Testis (tissue), 2 donors: ENCODE data around the gene MBP.

ENCODE experiments used
- POLR2A ChIP-seq: fragments of 450-650 bp; IDR thresholded peaks from one replicate; pipeline ENCODE4 v1.6.1; 2017; ENCODE audit warnings: antibody characterized with exemption, mild to moderate bottlenecking, moderate library complexity
- TF ChIP-seq, protein P1 (sequence below), 3 experiments: fragments of 450-650 bp in 2 of 3; fragments of 200-600 bp in 1 of 3; sonication (generic) in 1 of 3; IDR thresholded peaks; one replicate each; pipeline ENCODE4 v1.5.1; 2016 to 2019; ENCODE audit warnings: antibody characterized with exemption in 3 of 3, mild to moderate bottlenecking in 2 of 3, moderate library complexity in 1 of 3

DNA sequence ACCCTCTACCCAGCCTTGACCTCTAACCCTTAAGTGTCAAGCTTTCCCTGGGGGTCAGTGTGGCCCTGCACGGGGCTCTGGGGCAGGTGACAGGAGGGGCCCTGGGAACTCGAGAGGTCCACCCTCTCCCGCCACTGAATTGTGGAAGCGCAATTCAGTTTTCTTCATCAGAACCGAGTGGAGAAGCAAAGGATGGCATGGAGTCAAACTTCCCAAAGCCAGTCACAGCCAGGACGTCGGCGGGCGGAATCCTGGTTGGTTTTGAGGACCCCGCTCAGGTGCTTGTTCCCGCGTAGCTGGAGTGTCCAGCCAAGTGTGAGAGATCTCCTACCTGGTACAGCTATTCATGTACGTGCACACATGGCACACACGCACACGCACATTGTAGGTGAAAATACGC lies 62.0 kb downstream of the MBP start:
- TF ChIP-seq, protein P1, sequence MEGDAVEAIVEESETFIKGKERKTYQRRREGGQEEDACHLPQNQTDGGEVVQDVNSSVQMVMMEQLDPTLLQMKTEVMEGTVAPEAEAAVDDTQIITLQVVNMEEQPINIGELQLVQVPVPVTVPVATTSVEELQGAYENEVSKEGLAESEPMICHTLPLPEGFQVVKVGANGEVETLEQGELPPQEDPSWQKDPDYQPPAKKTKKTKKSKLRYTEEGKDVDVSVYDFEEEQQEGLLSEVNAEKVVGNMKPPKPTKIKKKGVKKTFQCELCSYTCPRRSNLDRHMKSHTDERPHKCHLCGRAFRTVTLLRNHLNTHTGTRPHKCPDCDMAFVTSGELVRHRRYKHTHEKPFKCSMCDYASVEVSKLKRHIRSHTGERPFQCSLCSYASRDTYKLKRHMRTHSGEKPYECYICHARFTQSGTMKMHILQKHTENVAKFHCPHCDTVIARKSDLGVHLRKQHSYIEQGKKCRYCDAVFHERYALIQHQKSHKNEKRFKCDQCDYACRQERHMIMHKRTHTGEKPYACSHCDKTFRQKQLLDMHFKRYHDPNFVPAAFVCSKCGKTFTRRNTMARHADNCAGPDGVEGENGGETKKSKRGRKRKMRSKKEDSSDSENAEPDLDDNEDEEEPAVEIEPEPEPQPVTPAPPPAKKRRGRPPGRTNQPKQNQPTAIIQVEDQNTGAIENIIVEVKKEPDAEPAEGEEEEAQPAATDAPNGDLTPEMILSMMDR (IDR thresholded peaks at IDR 0.05), result no peak
- TF ChIP-seq POLR2A, result no peak
